ENCODE results near the gene FZD2.
"Not testable (repeated sequence)": the region's sequence is repeated elsewhere in the genome, so short reads cannot be mapped to it uniquely, and the experiment has no call there.

The FZD2 gene

DNA sequence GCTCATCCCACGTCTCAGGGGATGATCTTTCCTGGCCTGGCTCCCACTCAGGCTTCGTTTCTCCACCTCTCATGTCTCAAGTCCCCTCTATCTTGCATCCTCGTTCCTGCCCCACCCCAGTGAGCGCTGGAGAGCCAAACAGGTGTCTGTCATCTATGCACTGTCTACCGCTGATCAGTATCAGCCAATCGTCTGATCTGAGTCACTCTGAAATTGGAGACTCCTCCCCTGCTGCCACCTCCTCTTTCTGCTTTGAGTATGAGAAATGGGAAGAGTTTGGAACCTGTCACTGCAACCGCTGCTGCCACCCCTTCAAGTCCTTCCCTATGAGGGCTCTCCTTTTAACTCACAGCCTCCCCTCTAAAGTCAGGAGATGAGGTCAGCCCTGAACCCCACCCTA lies 28.0 kb downstream of the FZD2 start:
- Histone ChIP-seq H3K4me3 (ENCODE audit: extremely low read depth, insufficient read depth, low read length, poor library complexity, severe bottlenecking) (no peak overlapping the region), H3K27ac (ENCODE audit: low read depth, low read length, severe bottlenecking) (no peak overlapping the region), H3K4me1 (ENCODE audit: control insufficient read depth, insufficient read depth, low read length, poor library complexity, severe bottlenecking) (peaks cover 37% of the 10 kb centered on the region), H3K36me3 (ENCODE audit: control insufficient read depth, insufficient read depth, low read length) (no peaks in the 10 kb centered on the region), H3K9me3 (ENCODE audit: control insufficient read depth, low read length) (no peaks in the 10 kb centered on the region)
- 70 to 95% methylated on average over 3 to 5 of the region's 7 CpGs for WGBS, 2 experiments (ENCODE audit: insufficient coverage in 2 of 2)

GRCh38 chr17:44587339-44587738 lies 30.1 kb downstream of the FZD2 start:
- Histone ChIP-seq H3K9me3 (ENCODE audit: control insufficient read depth, low read length) (no peaks in the 10 kb centered on the region), H3K4me3 (ENCODE audit: extremely low read depth, insufficient read depth, low read length, poor library complexity, severe bottlenecking) (no peak overlapping the region), H3K27ac (ENCODE audit: low read depth, low read length, severe bottlenecking) (peak overlapping the region; percentile 97), H3K36me3 (ENCODE audit: control insufficient read depth, insufficient read depth, low read length) (no peaks in the 10 kb centered on the region), H3K4me1 (ENCODE audit: control insufficient read depth, insufficient read depth, low read length, poor library complexity, severe bottlenecking) (peaks cover 45% of the 10 kb centered on the region)
- 17 to 33% methylated on average over 1 of the region's 2 CpGs for WGBS, 2 experiments (ENCODE audit: insufficient coverage in 2 of 2)

DNA sequence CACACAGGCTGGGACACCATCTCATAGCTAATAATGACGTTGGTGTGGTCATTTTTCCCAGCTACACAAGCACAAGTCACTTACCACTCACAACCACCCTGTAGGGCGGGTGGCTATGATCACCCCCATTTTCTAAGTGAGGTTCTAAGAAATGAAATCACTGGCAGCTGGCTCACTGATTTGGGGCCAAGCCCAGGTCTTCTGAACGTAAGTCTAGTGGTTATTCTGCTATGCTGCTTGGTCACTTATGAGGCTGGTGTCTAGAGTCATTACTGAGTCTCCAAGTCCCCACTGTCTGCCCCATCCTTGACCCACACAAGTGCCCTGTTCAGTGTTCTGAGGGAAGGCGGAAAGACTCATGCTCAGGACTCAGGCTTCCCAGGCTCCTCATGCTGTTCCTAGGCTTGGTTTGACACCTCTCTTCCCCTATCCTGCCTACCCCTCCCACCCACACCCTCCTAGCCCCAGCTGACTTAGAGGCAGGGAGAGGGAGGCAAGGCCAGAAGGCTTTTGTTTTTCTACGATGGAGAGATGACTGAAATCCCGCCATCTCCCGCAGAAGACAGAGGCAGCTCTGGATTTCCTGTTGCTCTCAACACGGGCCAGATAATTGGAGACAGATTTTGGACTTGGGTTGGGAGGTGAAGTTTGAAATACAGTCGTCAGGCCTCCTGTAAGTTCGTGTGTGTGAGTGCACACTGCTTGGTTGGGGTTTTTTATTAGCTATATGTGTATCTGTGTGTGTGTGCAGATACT lies 32.2 kb downstream of the FZD2 start:
- H3K4me3 ChIP-seq (ENCODE audit: extremely low read depth, insufficient read depth, low read length, poor library complexity, severe bottlenecking): no peak overlapping the region
- H3K9me3 ChIP-seq (ENCODE audit: control insufficient read depth, low read length): no peaks in the 10 kb centered on the region
- WGBS, 2 experiments (ENCODE audit: insufficient coverage in 2 of 2): 88 to 94% methylated on average over 7 to 9 of the region's 10 CpGs
- H3K27ac ChIP-seq (ENCODE audit: low read depth, low read length, severe bottlenecking): no peak overlapping the region
- H3K4me1 ChIP-seq (ENCODE audit: control insufficient read depth, insufficient read depth, low read length, poor library complexity, severe bottlenecking): peaks cover 37% of the 10 kb centered on the region
- H3K36me3 ChIP-seq (ENCODE audit: control insufficient read depth, insufficient read depth, low read length): no peaks in the 10 kb centered on the region

DNA sequence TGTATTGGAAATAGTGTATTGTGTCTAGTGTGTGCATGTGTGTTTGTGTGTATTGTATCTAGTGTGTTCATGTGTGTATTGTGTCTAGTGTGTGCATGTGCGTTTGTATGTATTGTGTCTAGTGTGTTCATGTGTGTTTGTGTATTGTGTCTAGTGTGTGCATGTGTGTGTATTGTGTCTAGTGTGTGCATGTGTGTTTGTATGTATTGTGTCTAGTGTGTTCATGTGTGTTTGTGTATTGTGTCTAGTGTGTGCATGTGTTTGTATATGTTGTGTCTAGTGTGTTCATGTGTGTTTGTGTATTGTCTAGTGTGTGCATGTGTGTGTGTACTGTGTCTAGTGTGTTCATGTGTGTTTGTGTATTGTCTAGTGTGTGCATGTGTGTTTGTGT lies 32.8 kb downstream of the FZD2 start:
- 89 to 100% methylated on average over 1 of the region's 1 CpG for WGBS, 2 experiments (ENCODE audit: insufficient coverage in 2 of 2)
- H3K27ac ChIP-seq (ENCODE audit: low read depth, low read length, severe bottlenecking): not testable (repeated sequence)

DNA sequence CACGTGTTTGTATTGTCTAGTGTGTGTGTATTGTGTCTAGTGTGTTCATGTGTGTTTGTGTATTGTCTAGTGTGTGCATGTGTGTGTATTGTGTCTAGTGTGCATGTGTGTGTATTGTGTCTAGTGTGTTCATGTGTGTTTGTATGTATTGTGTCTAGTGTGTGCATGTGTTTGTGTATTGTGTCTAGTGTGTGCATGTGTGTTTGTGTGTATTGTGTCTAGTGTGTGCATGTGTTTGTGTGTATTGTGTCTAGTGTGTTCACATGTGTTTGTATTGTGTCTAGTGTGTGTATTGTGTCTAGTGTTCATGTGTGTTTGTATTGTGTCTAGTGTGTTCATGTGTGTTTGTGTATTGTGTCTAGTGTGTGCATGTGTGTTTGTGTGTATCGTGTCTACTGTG lies 33.5 kb downstream of the FZD2 start:
- peaks cover 29% of the 10 kb centered on the region for H3K4me1 ChIP-seq (ENCODE audit: control insufficient read depth, insufficient read depth, low read length, poor library complexity, severe bottlenecking)
- H3K36me3 ChIP-seq (ENCODE audit: control insufficient read depth, insufficient read depth, low read length); H3K4me3 ChIP-seq (ENCODE audit: extremely low read depth, insufficient read depth, low read length, poor library complexity, severe bottlenecking); H3K9me3 ChIP-seq (ENCODE audit: control insufficient read depth, low read length); H3K27ac ChIP-seq (ENCODE audit: low read depth, low read length, severe bottlenecking): not testable (repeated sequence)
- 60 to 81% methylated on average over 2 of the region's 2 CpGs for WGBS, 2 experiments (ENCODE audit: insufficient coverage in 2 of 2)

More for the DNA sequence above, 32.8 kb downstream of the FZD2 start:
- H3K4me3 ChIP-seq (ENCODE audit: extremely low read depth, insufficient read depth, low read length, poor library complexity, severe bottlenecking); H3K36me3 ChIP-seq (ENCODE audit: control insufficient read depth, insufficient read depth, low read length); H3K9me3 ChIP-seq (ENCODE audit: control insufficient read depth, low read length): not testable (repeated sequence)
- peaks cover 34% of the 10 kb centered on the region for H3K4me1 ChIP-seq (ENCODE audit: control insufficient read depth, insufficient read depth, low read length, poor library complexity, severe bottlenecking)

- Histone ChIP-seq H3K4me3 (ENCODE audit: extremely low read depth, insufficient read depth, low read length, poor library complexity, severe bottlenecking) (no peak overlapping the region), H3K9me3 (ENCODE audit: control insufficient read depth, low read length) (no peaks in the 10 kb centered on the region), H3K27ac (ENCODE audit: low read depth, low read length, severe bottlenecking) (peak overlapping the region; percentile 49), H3K36me3 (ENCODE audit: control insufficient read depth, insufficient read depth, low read length) (no peaks in the 10 kb centered on the region), H3K4me1 (ENCODE audit: control insufficient read depth, insufficient read depth, low read length, poor library complexity, severe bottlenecking) (peaks cover 25% of the 10 kb centered on the region)
- WGBS, 2 experiments (ENCODE audit: insufficient coverage in 2 of 2): 94 to 100% methylated on average over 2 to 3 of the region's 4 CpGs
These were observed 33.9 kb downstream of the FZD2 start for GRCh38 chr17:44591206-44591605.

DNA sequence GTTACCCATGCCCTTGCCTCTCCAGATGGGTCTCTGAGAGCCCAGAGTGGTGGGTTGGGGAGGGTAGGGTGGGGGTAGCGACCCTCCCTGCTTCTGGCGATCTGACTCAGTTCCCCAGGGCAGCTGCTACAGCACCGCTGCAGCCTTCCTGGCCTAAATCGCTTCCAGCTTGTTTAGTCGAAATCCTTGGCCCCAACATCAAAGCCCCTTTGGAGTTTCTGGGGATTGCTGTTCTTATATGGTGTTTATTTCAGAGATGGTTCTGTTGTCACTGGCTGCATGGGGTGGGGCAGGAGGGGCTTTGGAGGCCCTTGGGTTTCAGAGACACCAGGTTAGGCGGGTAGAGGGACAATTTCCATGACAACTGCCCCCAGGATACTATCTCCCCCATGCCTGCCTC lies 35.9 kb downstream of the FZD2 start:
- 83 to 100% methylated on average over 3 to 5 of the region's 6 CpGs for WGBS, 2 experiments (ENCODE audit: insufficient coverage in 2 of 2)
- Histone ChIP-seq H3K9me3 (ENCODE audit: control insufficient read depth, low read length) (no peaks in the 10 kb centered on the region), H3K4me1 (ENCODE audit: control insufficient read depth, insufficient read depth, low read length, poor library complexity, severe bottlenecking) (peaks cover 15% of the 10 kb centered on the region), H3K36me3 (ENCODE audit: control insufficient read depth, insufficient read depth, low read length) (no peaks in the 10 kb centered on the region), H3K4me3 (ENCODE audit: extremely low read depth, insufficient read depth, low read length, poor library complexity, severe bottlenecking) (no peak overlapping the region), H3K27ac (ENCODE audit: low read depth, low read length, severe bottlenecking) (no peak overlapping the region)

- H3K9me3 ChIP-seq (ENCODE audit: control insufficient read depth, low read length): no peaks in the 10 kb centered on the region
- no peak overlapping the region for H3K4me3 ChIP-seq (ENCODE audit: extremely low read depth, insufficient read depth, low read length, poor library complexity, severe bottlenecking)
- no peaks in the 10 kb centered on the region for H3K36me3 ChIP-seq (ENCODE audit: control insufficient read depth, insufficient read depth, low read length)
- WGBS, 2 experiments (ENCODE audit: insufficient coverage in 2 of 2): 80 to 89% methylated on average over 9 to 10 of the region's 10 CpGs
- peaks cover 27% of the 10 kb centered on the region for H3K4me1 ChIP-seq (ENCODE audit: control insufficient read depth, insufficient read depth, low read length, poor library complexity, severe bottlenecking)
- H3K27ac ChIP-seq (ENCODE audit: low read depth, low read length, severe bottlenecking): no peak overlapping the region
These were observed 38.0 kb downstream of the FZD2 start for GRCh38 chr17:44595216-44595775.

- H3K27ac ChIP-seq (ENCODE audit: low read depth, low read length, severe bottlenecking): no peak overlapping the region
- H3K4me1 ChIP-seq (ENCODE audit: control insufficient read depth, insufficient read depth, low read length, poor library complexity, severe bottlenecking): peaks cover 30% of the 10 kb centered on the region
- H3K4me3 ChIP-seq (ENCODE audit: extremely low read depth, insufficient read depth, low read length, poor library complexity, severe bottlenecking): no peak overlapping the region
- H3K9me3 ChIP-seq (ENCODE audit: control insufficient read depth, low read length): no peaks in the 10 kb centered on the region
- H3K36me3 ChIP-seq (ENCODE audit: control insufficient read depth, insufficient read depth, low read length): no peaks in the 10 kb centered on the region
- 90 to 94% methylated on average over 3 to 4 of the region's 5 CpGs for WGBS, 2 experiments (ENCODE audit: insufficient coverage in 2 of 2)
These were observed 41.0 kb downstream of the FZD2 start for GRCh38 chr17:44598329-44598728.

GRCh38 chr17:44598932-44599297 lies 41.6 kb downstream of the FZD2 start:
- Histone ChIP-seq H3K4me1 (ENCODE audit: control insufficient read depth, insufficient read depth, low read length, poor library complexity, severe bottlenecking) (peaks cover 30% of the 10 kb centered on the region), H3K27ac (ENCODE audit: low read depth, low read length, severe bottlenecking) (peak overlapping the region; percentile 90)
- WGBS, 2 experiments (ENCODE audit: insufficient coverage in 2 of 2): 71 to 100% methylated on average over 1 of the region's 2 CpGs

More at GRCh38 chr17:44598932-44599297, 41.6 kb downstream of the FZD2 start:
- Histone ChIP-seq H3K9me3 (ENCODE audit: control insufficient read depth, low read length) (no peaks in the 10 kb centered on the region), H3K36me3 (ENCODE audit: control insufficient read depth, insufficient read depth, low read length) (no peaks in the 10 kb centered on the region), H3K4me3 (ENCODE audit: extremely low read depth, insufficient read depth, low read length, poor library complexity, severe bottlenecking) (no peak overlapping the region)

Measured in mesodermal cell (in vitro differentiated cells).